ENCODE measurements around the gene EPB41L2.

EPB41L2 gene

GRCh38 chr6:130912434-130912833 is 150.6 kb downstream of the EPB41L2 start:
- FAIRE-seq = no peak
- DNase-seq (ENCODE audit: insufficient read length, low spot score) = no peak
- no peak for TF ChIP-seq POLR2A (IDR thresholded peaks at IDR 0.05; ENCODE audit: low read depth, low read length)

GRCh38 chr6:130908958-130909357 is 154.1 kb downstream of the EPB41L2 start:
- no peak for FAIRE-seq
- DNase-seq (ENCODE audit: insufficient read length, low spot score) = no peak
- TF ChIP-seq POLR2A (IDR thresholded peaks at IDR 0.05; ENCODE audit: low read depth, low read length) = no peak

GRCh38 chr6:130908188-130908587 is 154.9 kb downstream of the EPB41L2 start:
- no peak for FAIRE-seq
- no peak for TF ChIP-seq POLR2A (IDR thresholded peaks at IDR 0.05; ENCODE audit: low read depth, low read length)
- DNase-seq (ENCODE audit: insufficient read length, low spot score) = no peak

DNA sequence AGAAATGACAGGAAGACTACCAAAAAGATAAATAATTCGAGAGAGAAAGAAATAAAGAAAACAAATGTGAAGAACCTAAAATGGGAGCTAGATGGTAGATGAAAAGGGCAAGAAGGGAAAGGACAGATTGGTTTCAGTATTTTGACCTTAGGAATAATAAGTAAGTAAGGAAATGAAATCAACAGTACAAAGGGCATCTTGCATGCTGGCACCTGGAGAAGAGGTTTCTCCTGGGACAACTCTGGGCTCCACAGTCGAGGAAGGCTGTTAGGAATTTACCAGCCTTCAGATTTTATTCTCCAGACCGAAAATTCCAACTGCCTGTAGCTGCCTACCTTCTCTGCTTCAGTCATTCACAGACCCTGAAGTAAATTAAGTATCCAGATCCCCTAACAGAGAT is 155.4 kb downstream of the EPB41L2 start:
- no peak for TF ChIP-seq POLR2A (IDR thresholded peaks at IDR 0.05; ENCODE audit: low read depth, low read length)
- no peak for DNase-seq (ENCODE audit: insufficient read length, low spot score)
- no peak for FAIRE-seq

DNA sequence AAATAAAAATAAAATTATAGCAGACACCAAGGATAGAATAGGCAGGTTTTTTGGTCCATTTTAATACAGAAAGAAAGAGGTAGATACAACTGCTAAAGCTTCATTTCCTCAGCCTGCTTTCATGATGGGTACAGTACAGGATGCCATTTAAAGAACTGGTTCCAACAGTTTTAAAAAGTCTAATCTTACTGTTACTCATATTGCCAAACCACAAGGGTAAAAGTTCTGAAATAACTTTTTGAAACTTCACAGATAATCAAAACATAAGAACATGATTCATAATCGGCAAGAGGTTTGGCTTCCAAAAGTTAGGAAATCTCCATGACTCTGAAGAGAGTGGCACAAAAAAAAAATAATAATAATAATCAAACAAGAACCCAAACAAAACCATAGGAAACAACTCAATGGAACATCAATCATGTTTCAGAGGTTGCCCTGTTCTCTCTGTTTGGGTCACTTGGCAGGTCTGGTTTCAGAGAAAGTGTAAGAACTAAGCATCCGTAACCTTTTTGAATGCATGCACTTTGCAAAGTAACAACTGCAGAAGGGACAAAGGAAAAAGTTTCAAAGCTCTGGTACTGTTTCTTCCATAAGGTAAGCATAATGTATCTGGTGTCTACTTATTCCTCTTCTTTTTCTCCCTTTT is 156.2 kb downstream of the EPB41L2 start:
- peak; percentile 75 for FAIRE-seq
- no peak for TF ChIP-seq POLR2A (IDR thresholded peaks at IDR 0.05; ENCODE audit: low read depth, low read length)
- peak; percentile 9 for DNase-seq (ENCODE audit: insufficient read length, low spot score)

- FAIRE-seq (no peak), DNase-seq (ENCODE audit: insufficient read length, low spot score) (no peak)
- no peak for TF ChIP-seq POLR2A (IDR thresholded peaks at IDR 0.05; ENCODE audit: low read depth, low read length)
Measured at GRCh38 chr6:130903602-130904001, 159.4 kb downstream of the EPB41L2 start.

DNA sequence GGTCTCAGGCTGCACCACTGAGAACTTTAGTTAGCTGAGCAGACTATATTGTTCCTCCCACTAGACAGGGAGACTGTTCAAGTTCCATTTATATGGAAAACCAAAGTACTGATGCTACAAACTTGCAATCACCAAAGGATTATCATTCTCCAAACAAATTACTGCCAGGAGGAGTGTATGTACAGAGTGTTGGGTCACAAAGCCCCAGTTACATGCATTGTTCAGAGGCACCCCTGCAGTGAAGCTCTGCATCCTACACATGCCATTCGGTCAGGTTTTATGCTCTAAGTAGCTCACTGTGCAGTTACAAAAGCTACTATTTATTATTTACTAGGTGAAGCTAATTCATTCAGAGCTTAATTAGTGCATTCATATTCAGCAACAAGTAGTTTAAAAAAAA is 160.0 kb downstream of the EPB41L2 start:
- FAIRE-seq = no peak
- no peak for DNase-seq (ENCODE audit: insufficient read length, low spot score)
- no peak for TF ChIP-seq POLR2A (IDR thresholded peaks at IDR 0.05; ENCODE audit: low read depth, low read length)

- no peak for TF ChIP-seq POLR2A (IDR thresholded peaks at IDR 0.05; ENCODE audit: low read depth, low read length)
- FAIRE-seq (peak; percentile 94), DNase-seq (ENCODE audit: insufficient read length, low spot score) (peak; percentile 8)
Measured at GRCh38 chr6:130900913-130901312, 162.1 kb downstream of the EPB41L2 start.

DNA sequence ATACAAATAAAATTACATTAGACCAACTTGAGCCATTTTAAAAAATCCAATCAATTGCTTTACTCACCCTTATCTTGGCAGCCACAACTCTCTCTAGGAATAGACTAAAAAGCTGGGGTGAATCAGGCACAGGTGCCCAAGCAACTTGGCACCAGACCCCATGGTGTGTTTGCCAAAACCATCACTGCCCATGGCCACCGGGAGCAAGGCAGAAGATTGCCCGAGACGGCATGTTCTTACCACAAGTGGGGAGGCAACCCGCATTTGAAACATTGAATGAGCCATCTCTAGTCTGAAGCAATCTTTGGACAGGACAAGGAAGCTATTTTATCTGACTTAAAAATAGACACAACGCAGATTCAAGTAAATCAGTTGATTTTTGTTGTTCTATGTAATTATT is 166.8 kb downstream of the EPB41L2 start:
- no peak for TF ChIP-seq POLR2A (IDR thresholded peaks at IDR 0.05; ENCODE audit: low read depth, low read length)
- DNase-seq (ENCODE audit: insufficient read length, low spot score) = no peak
- no peak for FAIRE-seq

- DNase-seq (ENCODE audit: insufficient read length, low spot score) (no peak), FAIRE-seq (no peak)
- no peak for TF ChIP-seq POLR2A (IDR thresholded peaks at IDR 0.05; ENCODE audit: low read depth, low read length)
Measured at GRCh38 chr6:130895516-130895915, 167.5 kb downstream of the EPB41L2 start.

- TF ChIP-seq POLR2A (IDR thresholded peaks at IDR 0.05; ENCODE audit: low read depth, low read length) = no peak
- no peak for FAIRE-seq
- DNase-seq (ENCODE audit: insufficient read length, low spot score) = no peak
Measured at GRCh38 chr6:130893766-130894165, 169.3 kb downstream of the EPB41L2 start.

DNA sequence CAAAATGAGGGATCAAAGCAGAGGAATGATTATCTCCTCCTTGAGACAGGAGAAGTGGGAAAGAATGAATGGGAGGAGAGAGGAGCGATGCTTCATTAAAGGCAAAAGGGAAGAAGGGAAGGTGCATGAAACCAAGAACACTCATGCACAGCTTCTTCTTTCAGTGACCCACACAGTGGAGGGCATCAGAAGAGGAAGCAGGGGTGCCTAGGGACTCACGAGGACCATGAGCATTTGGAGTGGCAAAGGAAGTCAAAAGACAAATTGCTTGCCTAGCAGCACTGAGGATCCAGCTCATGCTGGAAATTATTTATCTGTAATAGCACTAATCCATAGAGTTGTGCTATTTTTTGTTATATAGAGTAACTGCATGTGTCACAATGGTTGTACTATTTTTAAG is 169.8 kb downstream of the EPB41L2 start:
- FAIRE-seq = no peak
- no peak for DNase-seq (ENCODE audit: insufficient read length, low spot score)
- no peak for TF ChIP-seq POLR2A (IDR thresholded peaks at IDR 0.05; ENCODE audit: low read depth, low read length)

- no peak for TF ChIP-seq POLR2A (IDR thresholded peaks at IDR 0.05; ENCODE audit: low read depth, low read length)
- DNase-seq (ENCODE audit: insufficient read length, low spot score) (no peak), FAIRE-seq (no peak)
Measured at GRCh38 chr6:130890521-130890971, 172.5 kb downstream of the EPB41L2 start.

DNA sequence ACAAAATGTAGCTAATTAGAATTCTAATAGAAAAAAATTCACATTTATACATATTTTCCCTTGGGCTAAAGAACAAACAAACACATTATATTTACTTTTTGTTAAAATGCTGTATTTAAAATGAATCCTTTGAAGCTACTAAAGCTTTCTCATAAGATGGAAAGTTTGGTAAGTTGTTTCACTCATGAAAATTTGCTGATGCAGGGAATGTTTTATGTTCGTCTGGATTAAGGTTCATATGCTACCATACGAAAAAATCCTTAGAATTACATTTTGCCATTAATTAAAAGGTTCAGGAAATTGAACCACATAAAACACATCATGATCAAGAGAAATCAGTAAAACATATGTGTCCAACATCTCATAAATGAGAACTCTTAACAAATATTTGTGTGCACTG is 173.6 kb downstream of the EPB41L2 start:
- FAIRE-seq = no peak
- no peak for TF ChIP-seq POLR2A (IDR thresholded peaks at IDR 0.05; ENCODE audit: low read depth, low read length)
- no peak for DNase-seq (ENCODE audit: insufficient read length, low spot score)

GRCh38 chr6:130888246-130888645 is 174.8 kb downstream of the EPB41L2 start:
- FAIRE-seq (no peak), DNase-seq (ENCODE audit: insufficient read length, low spot score) (no peak)
- no peak for TF ChIP-seq POLR2A (IDR thresholded peaks at IDR 0.05; ENCODE audit: low read depth, low read length)

DNA sequence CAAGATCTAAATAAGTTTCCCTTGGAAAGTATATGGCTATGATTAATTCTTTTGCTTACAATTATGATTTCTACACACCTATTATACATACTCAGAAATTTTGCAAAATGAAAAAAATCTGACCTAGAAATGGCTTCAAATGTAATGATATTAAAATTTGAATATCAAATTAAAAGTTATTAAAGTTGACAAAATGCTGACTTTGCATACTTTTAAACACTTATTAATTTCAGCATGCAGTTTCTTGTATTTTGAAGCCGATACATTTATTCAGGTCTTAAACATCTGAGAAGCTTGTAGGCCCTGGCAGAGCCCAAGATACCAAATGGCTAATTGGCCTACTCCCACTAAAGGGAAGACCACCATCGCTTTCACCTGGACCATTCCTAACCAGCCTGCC is 176.1 kb downstream of the EPB41L2 start:
- FAIRE-seq = no peak
- DNase-seq (ENCODE audit: insufficient read length, low spot score) = no peak
- no peak for TF ChIP-seq POLR2A (IDR thresholded peaks at IDR 0.05; ENCODE audit: low read depth, low read length)
